Hepatocyte (in vitro differentiated cells): Measurements from ENCODE around the gene MBD5.

ENCODE experiments used
- CTCF ChIP-seq: fragments of 200-600 bp; sonication (generic); IDR thresholded peaks from 2 replicates; pipeline ENCODE4 v1.5.1; 2016; ENCODE audit warnings: antibody characterized with exemption, mild to moderate bottlenecking; ENCODE audit not compliant: poor library complexity
- EZH2 ChIP-seq: fragments of 200-600 bp; sonication (generic); IDR thresholded peaks from 2 replicates; pipeline ENCODE4 v1.6.1; 2016; ENCODE audit warnings: antibody characterized with exemption, mild to moderate bottlenecking, borderline replicate concordance
- EZH2phosphoT487 ChIP-seq: fragments of 200-600 bp; sonication (generic); IDR thresholded peaks from one replicate; pipeline ENCODE4 v1.6.1; 2018; ENCODE audit warnings: antibody characterized with exemption, mild to moderate bottlenecking, low read depth, moderate library complexity; ENCODE audit not compliant: unreplicated experiment, severe bottlenecking

GRCh38 chr2:148096012-148096411, 75.1 kb downstream of the MBD5 start:
- TF ChIP-seq CTCF (no peak), EZH2 (no peak), EZH2phosphoT487 (no peak)
